WTC11 (cell line): ENCODE results near the gene NLRP5. TPM values are rescaled to one million over a fixed set of nuclear protein-coding genes. Genes with fewer than 3 reads are reported as not detected.

Experiments
- ATAC-seq: fragments of 200-7000 bp; cut with Tn5 transposase; 2 replicates; pipeline ENCODE4 v1.10.0; 2021; ENCODE audit warnings: mild to moderate bottlenecking, moderate library complexity
- CTCF ChIA-PET: fragments of 300-600 bp; sonication (Branson Sonifier 250); formaldehyde crosslinking; loops from one replicate; lab custom pipeline; 2021; ENCODE audit warnings: antibody characterized with exemption; lab: Charles Lee
- POLR2A ChIA-PET: fragments of 350-600 bp; sonication (Branson Sonifier 250); formaldehyde crosslinking; loops from one replicate; lab custom pipeline; 2021; ENCODE audit warnings: antibody characterized with exemption; lab: Charles Lee
- DNase-seq: peaks from one replicate; pipeline ENCODE4 v3.0.0; 2021; ENCODE audit warnings: low spot score
- H3K27ac Mint-ChIP-seq: 2 replicates; pipeline ENCODE4 v1.8.0; 2021; ENCODE audit warnings: mixed read lengths
- H3K27me3 Mint-ChIP-seq: 2 replicates; pipeline ENCODE4 v1.8.0; 2021; ENCODE audit warnings: low read depth, mild to moderate bottlenecking, moderate library complexity, mixed read lengths
- H3K36me3 Mint-ChIP-seq: 2 replicates; pipeline ENCODE4 v1.8.0; 2021; ENCODE audit warnings: mixed read lengths
- H3K4me1 Mint-ChIP-seq: 2 replicates; pipeline ENCODE4 v1.8.0; 2022; ENCODE audit warnings: mixed read lengths
- H3K4me3 Mint-ChIP-seq: 2 replicates; pipeline ENCODE4 v1.8.0; 2021; ENCODE audit warnings: mild to moderate bottlenecking, moderate library complexity, mixed read lengths
- H3K9me3 Mint-ChIP-seq: 2 replicates; pipeline ENCODE4 v1.8.0; 2021; ENCODE audit warnings: mixed read lengths
- ATF2 ChIP-seq: sonication (generic); formaldehyde crosslinking; IDR thresholded peaks from 2 replicates; pipeline ENCODE4 v1.8.1; 2022; ENCODE audit warnings: low read depth, missing genetic modification reagents, borderline replicate concordance
- ATF6 ChIP-seq: sonication (generic); formaldehyde crosslinking; IDR thresholded peaks from 2 replicates; pipeline ENCODE4 v1.8.1; 2023; ENCODE audit warnings: mild to moderate bottlenecking, missing genetic modification reagents
- EMX1 ChIP-seq: fragments of 250-450 bp; sonication (Bioruptor Pico); IDR thresholded peaks from 2 replicates; pipeline ENCODE4 v1.8.0; 2021; ENCODE audit warnings: mild to moderate bottlenecking
- FOXP4 ChIP-seq: sonication (generic); formaldehyde crosslinking; IDR thresholded peaks from 2 replicates; pipeline ENCODE4 v1.8.0; 2022; ENCODE audit warnings: mild to moderate bottlenecking, missing genetic modification reagents
- GABPB1 ChIP-seq: sonication (generic); formaldehyde crosslinking; IDR thresholded peaks from 2 replicates; pipeline ENCODE4 v1.8.1; 2023; ENCODE audit warnings: mild to moderate bottlenecking, missing genetic modification reagents
- JAZF1 ChIP-seq: fragments of 250-450 bp; sonication (Bioruptor Pico); IDR thresholded peaks from 2 replicates; pipeline ENCODE4 v1.9.0; 2021; ENCODE audit warnings: moderate library complexity, mild to moderate bottlenecking, inconsistent platforms
- JUN ChIP-seq: sonication (generic); formaldehyde crosslinking; IDR thresholded peaks from 2 replicates; pipeline ENCODE4 v1.8.0; 2023; ENCODE audit warnings: mild to moderate bottlenecking, missing genetic modification reagents
- KAT7 ChIP-seq: sonication (generic); formaldehyde crosslinking; IDR thresholded peaks from 2 replicates; pipeline ENCODE4 v1.8.1; 2023; ENCODE audit warnings: missing genetic modification reagents, mild to moderate bottlenecking, borderline replicate concordance
- MYBL2 ChIP-seq: sonication (generic); formaldehyde crosslinking; IDR thresholded peaks from 2 replicates; pipeline ENCODE4 v1.8.1; 2023; ENCODE audit warnings: mild to moderate bottlenecking, moderate library complexity, missing genetic modification reagents
- RELA ChIP-seq: sonication (generic); formaldehyde crosslinking; IDR thresholded peaks from 2 replicates; pipeline ENCODE4 v1.8.1; 2022; ENCODE audit warnings: missing genetic modification reagents, mild to moderate bottlenecking, borderline replicate concordance
- RORB ChIP-seq: fragments of 250-450 bp; sonication (Bioruptor Pico); IDR thresholded peaks from 2 replicates; pipeline ENCODE4 v1.9.0; 2021; ENCODE audit warnings: mild to moderate bottlenecking
- TCF7 ChIP-seq: sonication (generic); formaldehyde crosslinking; IDR thresholded peaks from 2 replicates; pipeline ENCODE4 v1.8.0; 2022; ENCODE audit warnings: mild to moderate bottlenecking, low read depth, missing genetic modification reagents, moderate library complexity
- USF2 ChIP-seq: sonication (generic); formaldehyde crosslinking; IDR thresholded peaks from 2 replicates; pipeline ENCODE4 v1.8.1; 2023; ENCODE audit warnings: mild to moderate bottlenecking, missing genetic modification reagents, moderate library complexity
- ZBTB21 ChIP-seq: sonication (generic); formaldehyde crosslinking; IDR thresholded peaks from 2 replicates; pipeline ENCODE4 v1.8.1; 2023; ENCODE audit warnings: mild to moderate bottlenecking, missing genetic modification reagents, borderline replicate concordance
- ZNF121 ChIP-seq: sonication (generic); formaldehyde crosslinking; IDR thresholded peaks from 2 replicates; pipeline ENCODE4 v1.8.0; 2023; ENCODE audit warnings: missing genetic modification reagents
- ZNF138 ChIP-seq: sonication (generic); formaldehyde crosslinking; conservative IDR thresholded peaks from 2 replicates; pipeline ENCODE4 v1.8.1; 2022; ENCODE audit warnings: mild to moderate bottlenecking, moderate library complexity, missing genetic modification reagents
- ZNF281 ChIP-seq: sonication (generic); formaldehyde crosslinking; IDR thresholded peaks from 2 replicates; pipeline ENCODE4 v1.8.0; 2023; ENCODE audit warnings: mild to moderate bottlenecking, missing genetic modification reagents
- ZSCAN18 ChIP-seq: fragments of 250-450 bp; sonication (Bioruptor Pico); IDR thresholded peaks from 2 replicates; pipeline ENCODE4 v2.1.2; 2022; ENCODE audit warnings: mild to moderate bottlenecking, moderate library complexity
- total RNA-seq: library from RNA; stranded (reverse); gene quantifications from 3 replicates; pipeline ENCODE4 v1.2.3, GENCODE V29; 2021

Gene NLRP5
- total RNA-seq, 1 experiment from 2014 or later = not detected

- H3K4me3 Mint-ChIP-seq = no peak overlapping the region
Measured at GRCh38 chr19:55959996-55960675, 26.4 kb upstream of the NLRP5 start.

GRCh38 chr19:55962186-55962585 is 24.4 kb upstream of the NLRP5 start:
- ChIA-PET CTCF (no interaction called here), POLR2A (no interaction called here)
- peaks cover 64% of the 10 kb centered on the region for H3K9me3 Mint-ChIP-seq

More at GRCh38 chr19:55959996-55960675, 26.4 kb upstream of the NLRP5 start:
- ATAC-seq = no peak
- Mint-ChIP-seq H3K36me3 (peaks cover 57% of the 10 kb centered on the region), H3K27me3 (peaks cover 4% of the 10 kb centered on the region), H3K9me3 (peaks cover 70% of the 10 kb centered on the region), H3K27ac (no peak overlapping the region), H3K4me1 (no peaks in the 10 kb centered on the region)
- ChIA-PET POLR2A (no interaction called here), CTCF (no interaction called here)
- no peak for DNase-seq
- TF ChIP-seq USF2 (CRISPR knock-in tag) = no peak
- no peak for TF ChIP-seq TCF7 (CRISPR knock-in tag)

More at GRCh38 chr19:55962186-55962585, 24.4 kb upstream of the NLRP5 start:
- H3K4me3 Mint-ChIP-seq = no peak overlapping the region
- H3K4me1 Mint-ChIP-seq = no peaks in the 10 kb centered on the region
- DNase-seq (no peak), ATAC-seq (no peak)
- H3K36me3 Mint-ChIP-seq = peaks cover 51% of the 10 kb centered on the region
- TF ChIP-seq ZBTB21 (CRISPR knock-in tag) = no peak
- TF ChIP-seq JAZF1 = no peak
- no peak for TF ChIP-seq ZNF138 (CRISPR knock-in tag)
- TF ChIP-seq RELA (CRISPR knock-in tag) = no peak
- no peak for TF ChIP-seq ZSCAN18 (CRISPR knock-in tag)
- TF ChIP-seq ZNF121 (CRISPR knock-in tag) = no peak
- TF ChIP-seq FOXP4 (CRISPR knock-in tag) = no peak
- no peak for TF ChIP-seq MYBL2 (CRISPR knock-in tag)
- no peak for TF ChIP-seq GABPB1 (CRISPR knock-in tag)
- no peak for TF ChIP-seq ATF2
- TF ChIP-seq KAT7 (CRISPR knock-in tag) = no peak
- no peak for TF ChIP-seq ZNF281 (CRISPR knock-in tag)
- TF ChIP-seq ATF6 = no peak
- no peak for TF ChIP-seq RORB (CRISPR knock-in tag)
- no peak for TF ChIP-seq EMX1 (CRISPR knock-in tag)
- no peak for TF ChIP-seq JUN
- no peak overlapping the region for H3K27ac Mint-ChIP-seq
- H3K27me3 Mint-ChIP-seq = peaks cover 9% of the 10 kb centered on the region
